HG03175 (cell line): ENCODE data around the gene PPP2R5B.
A peak's percentile ranks its signal among the peaks of the same experiment; 100 is the strongest.

Source experiments
- ATAC-seq: cut with Tn5 transposase; IDR thresholded peaks from one replicate; pipeline ENCODE4 v1.9.1; 2021; ENCODE audit warnings: mild to moderate bottlenecking, moderate library complexity; ENCODE audit not compliant: unreplicated experiment

Gene PPP2R5B

DNA sequence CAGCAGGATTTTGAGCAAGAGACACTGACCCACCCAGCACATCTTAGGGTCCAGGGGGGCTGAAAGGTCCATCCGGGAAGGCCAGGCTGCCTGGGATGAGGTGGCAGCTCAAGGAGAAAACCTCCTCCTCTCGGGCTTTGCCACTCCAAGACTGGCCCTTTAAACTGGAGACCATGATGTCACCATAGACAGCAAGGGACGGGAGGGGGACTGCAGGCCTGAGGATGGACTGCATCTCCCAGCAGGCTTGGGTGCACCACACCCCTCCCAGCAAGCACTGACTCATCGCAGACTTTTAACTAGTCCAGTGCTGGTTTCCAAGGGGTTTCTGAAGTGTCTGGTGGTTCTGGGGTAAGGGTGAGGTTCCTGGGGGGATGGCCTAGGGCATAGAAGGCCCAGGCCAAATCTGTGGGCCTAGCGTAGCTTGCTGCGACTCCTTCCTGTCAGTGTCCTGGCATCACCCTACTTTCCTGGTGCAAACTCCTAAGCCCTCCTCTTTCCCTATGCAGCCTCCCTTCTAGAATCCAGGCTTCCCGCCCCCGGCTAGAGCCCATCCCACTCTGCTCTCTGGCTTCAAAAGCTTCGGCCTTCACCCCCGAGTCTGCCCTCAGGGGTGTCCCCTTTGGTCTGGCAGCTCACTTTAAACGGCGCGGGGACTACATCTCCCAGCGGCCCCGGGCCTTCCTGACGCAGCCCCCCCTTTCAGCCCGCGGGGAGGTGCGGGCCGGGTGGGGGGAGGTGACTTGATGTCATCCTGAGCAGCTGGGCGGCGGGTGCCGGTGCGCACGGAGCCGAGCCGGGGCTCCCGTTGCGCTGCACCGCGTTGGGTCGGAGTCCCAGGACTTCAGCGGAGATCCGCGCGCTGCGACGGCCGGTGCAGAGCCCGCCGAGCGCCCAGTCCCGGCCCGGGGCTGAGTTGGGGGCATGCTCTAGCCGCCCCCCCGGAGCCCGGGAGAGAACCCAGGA lies at the start of gene PPP2R5B:
TSS of gene PPP2R5B (plus strand) at position 746 of the 966 bp plus-strand sequence. CDS start 1,046 bp downstream, outside the sequence.
- peak; percentile 86 for ATAC-seq

DNA sequence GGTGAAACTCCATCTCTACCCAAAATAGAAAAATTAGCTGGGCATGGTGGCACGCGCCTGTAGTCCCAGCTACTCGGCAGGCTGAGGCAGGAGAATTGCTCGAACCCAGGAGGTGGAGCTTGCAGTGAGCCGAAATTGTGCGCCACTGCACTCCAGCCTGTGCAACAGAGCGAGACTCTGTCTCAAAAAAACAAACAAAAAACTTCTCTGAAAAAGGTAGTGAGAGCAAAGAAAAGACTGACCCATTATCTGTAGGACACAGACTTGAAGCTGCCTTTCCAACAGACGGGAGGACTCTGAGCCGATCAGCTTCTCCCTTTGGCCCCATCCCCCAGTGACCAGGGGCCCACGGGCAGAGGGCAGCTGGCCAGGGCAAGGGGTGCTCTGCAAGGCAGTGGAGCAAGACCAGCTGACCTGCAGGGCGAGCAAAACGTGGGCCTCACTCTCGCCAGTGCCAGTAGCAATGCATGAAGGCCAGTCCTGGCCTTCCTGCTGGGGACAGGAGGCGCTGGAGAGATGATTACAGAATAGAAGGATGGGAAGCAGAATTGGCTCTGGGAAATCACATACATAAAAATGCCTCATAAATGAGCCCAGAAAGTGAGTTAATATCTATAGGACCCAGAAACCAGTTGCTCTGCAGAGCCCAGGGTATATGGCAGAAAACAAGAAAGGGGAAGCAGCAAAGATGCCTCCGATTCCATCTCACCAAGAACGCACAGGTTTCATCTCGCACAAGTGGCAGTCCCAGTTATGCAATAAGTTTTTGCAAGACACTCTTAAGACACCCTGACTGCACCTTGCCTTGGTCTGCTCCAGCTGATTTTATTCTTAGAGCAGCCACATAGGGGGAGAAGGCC lies 48.9 kb upstream of the PPP2R5B start:
- no peak for ATAC-seq

DNA sequence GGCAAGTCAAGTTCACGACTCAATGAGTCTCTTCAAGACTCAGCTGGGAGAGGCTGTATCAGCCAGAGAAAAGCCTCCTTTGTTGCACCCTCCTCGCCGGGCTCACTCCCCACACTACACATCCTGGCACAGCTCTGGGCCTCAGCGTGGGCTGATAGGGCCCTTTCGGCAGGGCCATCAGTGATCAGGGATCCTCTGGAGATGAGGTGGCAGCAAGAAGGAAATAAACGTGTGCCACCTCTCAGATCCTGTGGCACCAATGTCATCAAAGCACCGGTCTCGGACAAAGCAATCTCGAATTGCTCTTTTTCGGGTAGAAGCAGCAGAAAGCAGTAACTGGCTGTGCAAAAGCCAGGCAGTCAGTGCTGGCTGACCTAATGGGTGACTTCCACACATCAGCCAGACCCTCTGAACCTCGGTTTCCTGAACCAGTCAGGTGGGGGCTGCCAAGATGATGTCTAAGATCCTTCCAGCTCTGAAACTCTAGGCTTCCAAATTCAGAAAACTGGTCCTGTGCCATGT lies 48.2 kb upstream of the PPP2R5B start:
- no peak for ATAC-seq

DNA sequence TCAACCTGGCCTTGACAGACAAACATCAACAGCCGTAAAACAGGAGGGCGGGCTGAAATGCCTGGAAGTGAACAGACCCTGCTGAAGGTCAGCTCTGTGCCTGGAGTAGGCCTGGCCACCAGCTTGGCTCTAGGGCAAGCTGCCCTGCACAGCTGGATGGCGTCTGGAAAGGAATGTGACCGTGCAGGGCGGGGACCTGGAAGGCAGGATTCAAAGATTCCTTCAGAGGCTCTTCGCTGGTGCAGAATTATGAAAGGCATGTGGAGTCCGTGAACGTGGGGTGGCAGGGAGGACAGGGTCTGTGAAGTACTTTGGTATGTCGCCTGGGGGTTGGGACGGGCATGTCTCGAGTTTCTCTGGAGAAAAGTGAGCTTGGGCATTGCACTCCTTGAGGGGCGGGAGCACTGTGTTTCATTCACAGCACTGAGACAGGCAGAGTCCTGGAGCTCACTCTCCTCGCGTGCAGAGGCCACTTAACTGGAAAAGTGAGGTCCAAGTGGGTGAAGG lies 47.6 kb upstream of the PPP2R5B start:
- no peak for ATAC-seq

DNA sequence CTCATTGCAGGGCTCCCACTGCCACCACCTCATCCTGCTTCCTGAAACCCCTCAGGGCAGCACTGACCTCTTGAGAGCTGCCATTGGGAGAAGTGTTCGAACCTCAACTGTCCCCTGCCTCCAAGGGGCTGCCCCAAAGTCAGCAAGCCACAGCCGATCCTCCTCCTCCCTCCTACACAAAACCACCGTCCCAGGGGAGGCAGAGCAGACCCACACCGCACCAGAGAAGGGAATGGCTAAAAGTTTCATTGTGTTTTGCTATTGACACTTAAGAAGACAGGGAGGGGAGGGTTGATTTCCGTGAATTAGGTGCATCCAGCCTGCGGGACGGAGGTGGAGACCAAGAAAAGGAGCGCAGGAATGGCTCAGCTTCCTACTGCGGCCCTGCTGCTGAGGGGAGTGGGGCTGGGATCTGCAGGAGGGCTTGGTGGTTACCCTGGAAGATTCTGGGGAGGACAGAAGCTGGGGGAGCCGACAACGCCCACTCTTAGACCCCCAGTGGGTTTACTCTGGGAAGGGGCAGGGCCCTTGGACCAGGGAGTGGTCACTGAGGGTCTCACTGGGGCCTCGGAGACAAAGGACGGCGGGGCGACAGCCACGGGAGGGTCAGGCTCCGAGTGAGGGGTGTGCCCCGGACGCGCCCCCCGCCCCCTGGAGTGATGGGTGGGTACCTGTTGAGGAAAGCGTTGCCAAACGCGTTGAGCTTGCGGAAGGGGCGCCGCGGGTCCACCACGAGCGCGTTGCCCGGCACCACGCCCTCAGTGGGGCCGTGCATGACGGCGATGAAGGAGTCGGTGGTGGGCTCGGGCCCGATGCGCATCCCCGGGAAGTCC lies 46.9 kb upstream of the PPP2R5B start:
- no peak for ATAC-seq

DNA sequence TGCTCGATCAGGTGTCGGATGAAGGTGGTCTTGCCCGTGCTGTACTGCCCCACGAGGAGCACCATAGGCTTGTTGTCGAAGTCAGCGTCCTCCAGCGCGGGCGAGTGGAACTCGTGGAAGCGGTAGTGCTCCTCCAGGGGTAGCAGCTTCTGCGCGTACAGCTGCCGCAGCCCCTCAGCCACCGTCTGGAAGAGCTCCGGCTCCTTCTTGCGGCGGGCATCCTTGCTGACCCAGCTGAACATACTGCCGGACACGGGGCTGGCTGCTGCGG lies 46.3 kb upstream of the PPP2R5B start:
- ATAC-seq, result no peak

DNA sequence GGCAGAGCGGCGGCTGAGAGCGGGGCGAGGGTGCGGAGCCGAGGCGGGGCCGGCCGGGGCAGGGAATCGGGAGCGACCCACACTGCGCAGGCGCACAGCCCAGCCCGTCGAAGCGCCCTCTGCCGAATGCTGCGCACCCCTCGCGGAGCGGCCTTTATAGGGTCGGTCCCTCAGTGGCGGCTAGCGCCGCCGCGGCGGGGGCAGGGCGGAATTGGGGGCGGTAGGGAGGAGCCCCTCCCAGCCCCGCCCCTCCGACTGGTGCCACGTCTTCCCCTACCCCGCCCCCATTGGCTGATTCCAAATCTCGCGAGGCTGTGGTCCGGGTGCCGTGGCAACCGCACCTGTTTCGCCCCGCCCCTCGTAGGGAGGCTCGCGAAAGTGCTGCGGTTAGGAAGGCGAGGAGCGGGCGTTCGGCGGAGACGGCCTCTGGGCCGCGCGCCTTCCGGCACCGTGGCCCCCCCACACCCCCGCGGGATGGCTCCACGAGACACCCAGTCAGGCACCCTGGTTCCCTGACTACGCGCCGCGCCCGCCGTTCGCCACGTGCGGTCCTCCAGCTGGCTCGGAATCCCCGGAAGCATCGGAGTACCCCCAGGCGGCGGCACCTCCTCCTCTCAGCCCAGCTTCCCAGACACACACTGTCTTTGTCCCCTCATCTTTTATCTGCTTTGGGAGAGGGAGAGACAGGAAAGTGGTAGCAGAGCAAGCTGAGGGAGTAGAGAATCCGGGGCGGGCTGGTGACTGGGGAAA lies 45.8 kb upstream of the PPP2R5B start, which contains the start of gene EHD1:
TSS of gene EHD1 (minus strand) at position 128 of the 750 bp plus-strand sequence. CDS start 157 bp downstream, outside the sequence.
- ATAC-seq, result peak; percentile 66

DNA sequence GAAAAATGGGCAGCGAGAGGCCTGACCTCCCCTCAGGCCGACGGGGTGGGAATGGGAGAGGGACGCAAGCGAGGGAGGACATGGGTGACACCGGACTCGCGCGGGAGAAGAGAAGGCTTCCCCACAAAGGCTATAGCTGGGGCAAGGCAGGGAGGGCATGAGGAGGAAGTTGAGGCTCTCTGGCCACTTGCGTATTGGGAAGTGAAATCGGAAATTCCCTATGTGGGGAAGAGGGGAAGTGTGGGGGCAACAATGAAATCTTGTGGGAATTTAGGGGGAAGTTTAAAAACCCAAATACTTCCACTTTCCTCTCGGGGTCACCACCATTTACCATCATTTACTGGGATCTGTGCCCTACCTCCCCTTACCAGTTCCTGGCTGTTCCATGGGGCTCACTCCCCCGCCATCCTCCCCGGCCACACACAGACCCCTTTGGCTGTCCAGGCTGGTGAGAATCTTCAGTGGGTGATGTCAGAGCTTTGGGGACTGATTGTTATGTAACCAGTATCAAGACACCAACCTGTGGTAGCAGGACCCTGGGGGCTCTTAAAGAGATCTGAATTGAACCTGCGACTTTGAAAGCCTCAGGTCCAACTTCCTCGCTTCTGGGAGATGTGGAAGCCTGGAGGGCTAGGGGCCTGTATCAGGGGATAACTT lies 45.1 kb upstream of the PPP2R5B start:
- ATAC-seq, result no peak

DNA sequence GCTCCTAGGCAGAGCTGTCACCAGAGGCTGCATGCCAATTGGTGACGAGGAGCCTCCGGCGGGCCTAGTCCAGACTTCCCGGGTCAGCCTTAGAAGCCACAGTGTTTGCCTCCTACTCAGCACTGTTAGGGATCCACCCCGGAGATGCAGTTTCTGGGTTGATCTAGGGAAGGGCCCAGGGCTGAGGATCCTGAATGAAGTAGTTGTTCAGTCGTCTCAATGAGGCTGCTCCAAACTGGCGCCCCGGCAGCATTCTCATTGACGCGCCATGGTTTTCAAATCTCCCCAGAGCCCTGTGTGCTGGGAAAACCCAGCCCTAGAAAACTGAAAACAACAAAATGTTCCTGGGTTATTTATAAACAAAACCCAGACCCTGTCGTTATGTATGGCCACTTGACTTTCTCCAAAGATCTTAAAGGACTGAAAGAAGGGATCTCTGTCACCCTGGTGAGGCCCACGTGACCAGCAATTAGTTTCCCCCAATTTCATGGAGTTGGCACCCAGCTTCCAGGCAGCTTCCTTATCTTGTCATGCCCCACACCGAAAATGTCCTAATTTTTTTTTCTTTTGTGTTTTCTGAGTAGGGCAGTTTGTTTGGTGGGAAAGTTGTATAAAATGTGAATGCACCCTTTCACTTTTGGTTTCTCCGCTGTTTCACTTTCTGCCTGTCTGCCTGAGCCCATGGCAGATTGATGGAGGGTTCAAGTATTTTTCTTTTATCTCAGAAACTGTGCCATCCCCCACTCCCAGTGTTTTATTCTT lies 44.1 kb upstream of the PPP2R5B start:
- ATAC-seq, result no peak

DNA sequence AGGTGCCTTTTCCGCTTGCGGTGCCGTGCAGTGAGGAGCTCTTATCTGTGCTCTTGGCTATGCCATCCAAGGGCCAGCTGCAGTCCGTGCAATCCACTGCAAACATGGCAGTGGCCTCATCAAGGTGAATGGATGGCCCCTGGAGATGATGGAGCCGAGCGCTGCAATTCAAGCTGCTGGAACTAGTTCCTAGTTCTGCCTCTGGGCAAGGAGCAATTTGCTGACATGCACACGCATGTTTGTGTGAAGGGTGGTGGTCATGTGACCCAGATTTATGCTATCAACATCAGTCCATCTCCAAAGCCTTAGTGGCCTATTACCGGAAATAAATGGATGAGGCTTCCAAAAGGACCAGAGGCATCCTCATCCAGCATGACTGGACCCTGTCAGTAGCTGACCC lies 43.0 kb upstream of the PPP2R5B start:
- no peak for ATAC-seq

DNA sequence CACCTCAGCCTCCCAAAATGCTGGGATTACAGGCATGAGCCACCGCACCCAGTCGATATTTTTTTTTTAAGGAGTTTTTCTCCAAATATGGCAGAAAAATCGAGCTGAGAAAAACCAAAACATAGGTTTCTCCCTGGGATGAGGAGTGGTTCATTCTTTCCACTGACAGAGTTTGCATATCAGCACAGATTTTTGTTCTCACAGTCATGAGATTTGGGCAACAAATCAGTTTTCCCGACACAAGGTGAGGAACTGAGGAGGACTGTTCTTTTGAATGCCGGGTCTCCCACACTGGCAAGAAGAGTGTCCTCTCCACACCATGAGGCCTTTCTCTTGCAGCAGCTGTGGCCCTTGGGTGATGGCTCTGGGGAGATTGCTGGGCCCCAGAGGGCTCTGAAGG lies 42.2 kb upstream of the PPP2R5B start:
- no peak for ATAC-seq

DNA sequence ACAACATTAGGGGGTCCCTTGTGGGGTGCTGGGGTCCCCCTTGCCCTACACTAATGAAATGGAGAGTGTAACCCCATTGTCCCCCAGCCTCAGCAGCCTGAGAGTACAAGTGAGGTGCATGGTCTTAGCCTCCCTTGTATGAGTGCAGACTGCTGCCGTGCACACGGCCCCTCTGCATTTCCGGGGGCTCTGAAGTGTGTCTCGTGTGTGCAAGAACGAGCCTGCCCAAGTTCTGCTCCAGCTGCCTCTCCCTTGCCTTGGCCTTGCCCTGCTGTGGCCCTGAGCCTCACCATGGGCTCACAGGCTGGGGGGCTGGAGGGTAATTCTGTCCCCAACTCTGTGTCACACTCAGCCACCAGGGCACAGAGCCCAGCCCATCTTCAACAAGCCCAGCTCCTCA lies 40.9 kb upstream of the PPP2R5B start:
- no peak for ATAC-seq

DNA sequence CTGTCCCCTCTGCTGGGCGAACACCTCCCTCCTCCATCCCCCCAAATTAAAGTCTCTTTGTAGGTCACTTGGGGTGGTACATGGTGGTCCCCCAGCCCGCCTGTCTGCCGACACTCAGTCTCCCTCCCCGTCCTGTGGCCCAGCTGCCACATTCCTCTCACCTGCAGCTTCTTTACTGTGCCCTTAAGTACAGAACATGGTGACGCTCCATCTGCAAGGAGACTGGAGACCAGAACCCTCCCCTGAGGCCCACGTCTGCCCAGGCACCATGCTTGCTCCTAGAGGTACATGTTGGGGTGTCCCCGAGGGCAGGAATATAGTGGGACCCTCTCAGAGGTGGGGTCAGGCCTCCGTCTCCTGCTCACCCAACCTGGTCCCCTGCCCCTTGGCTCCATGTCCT lies 40.5 kb upstream of the PPP2R5B start:
- no peak for ATAC-seq

DNA sequence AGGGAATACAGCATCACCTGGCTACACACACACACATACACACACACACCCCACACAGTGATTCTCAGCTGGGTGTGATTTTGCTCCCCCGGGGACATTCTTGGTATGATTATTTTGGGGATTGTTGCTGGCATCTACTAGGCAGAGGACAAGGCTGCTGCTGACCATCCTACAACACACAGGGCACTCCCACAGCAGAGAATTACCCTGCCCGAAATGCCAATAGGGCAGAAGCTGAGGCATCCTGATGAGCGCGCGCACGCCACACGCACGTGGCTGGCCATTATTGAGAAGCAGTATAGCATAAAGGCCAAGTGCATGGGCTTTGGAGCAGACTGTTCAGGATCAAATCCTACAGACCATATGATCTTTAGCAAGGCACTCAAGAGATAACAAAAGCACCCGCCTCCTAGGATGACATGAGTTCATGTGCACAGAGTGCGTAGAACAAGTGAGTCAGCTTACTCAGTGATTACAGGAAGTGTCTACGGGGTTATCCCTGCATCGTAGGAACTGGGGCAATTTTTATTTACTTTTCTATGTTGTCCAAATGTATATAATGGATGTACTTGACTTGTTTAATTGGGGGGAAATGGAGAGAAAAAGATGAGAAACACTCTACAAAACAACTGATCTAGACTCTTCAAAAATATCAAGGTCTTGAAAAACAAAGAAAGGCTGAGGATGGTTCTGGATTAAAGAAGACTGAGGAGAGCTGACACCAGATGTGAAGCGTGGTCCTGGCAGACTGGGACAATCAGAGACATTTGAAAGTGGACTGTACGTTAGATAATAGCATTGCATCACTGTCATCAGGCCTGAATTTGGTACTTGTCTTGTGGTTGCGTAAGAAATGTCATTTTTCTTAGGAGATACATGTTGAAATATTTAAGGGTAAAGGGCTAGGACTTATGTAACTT lies 38.9 kb upstream of the PPP2R5B start:
- no peak for ATAC-seq

DNA sequence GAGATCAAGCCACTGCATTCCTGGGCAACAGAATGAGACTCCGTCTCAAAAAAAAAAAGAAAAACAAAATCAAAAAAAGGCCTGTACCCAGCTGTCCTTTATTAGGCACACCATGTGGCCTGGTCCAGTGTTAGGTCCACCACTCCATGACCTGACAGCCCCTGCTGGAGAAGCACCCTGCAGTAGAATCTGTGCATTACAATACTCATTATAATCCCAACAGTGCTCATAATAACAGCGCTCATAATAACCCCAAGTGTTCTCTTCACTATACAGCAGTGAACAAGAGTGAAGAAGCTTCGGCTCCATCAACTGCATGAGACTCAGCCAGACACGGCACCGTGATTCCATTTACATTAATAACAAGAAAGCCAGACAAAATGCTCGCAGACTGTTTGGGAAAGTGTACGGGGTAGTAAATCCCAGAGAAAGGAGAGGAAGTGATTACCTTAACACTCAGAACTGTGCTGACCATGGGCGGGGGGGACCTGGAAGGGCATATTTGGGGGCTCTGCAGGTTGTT lies 37.2 kb upstream of the PPP2R5B start:
- ATAC-seq, result no peak

DNA sequence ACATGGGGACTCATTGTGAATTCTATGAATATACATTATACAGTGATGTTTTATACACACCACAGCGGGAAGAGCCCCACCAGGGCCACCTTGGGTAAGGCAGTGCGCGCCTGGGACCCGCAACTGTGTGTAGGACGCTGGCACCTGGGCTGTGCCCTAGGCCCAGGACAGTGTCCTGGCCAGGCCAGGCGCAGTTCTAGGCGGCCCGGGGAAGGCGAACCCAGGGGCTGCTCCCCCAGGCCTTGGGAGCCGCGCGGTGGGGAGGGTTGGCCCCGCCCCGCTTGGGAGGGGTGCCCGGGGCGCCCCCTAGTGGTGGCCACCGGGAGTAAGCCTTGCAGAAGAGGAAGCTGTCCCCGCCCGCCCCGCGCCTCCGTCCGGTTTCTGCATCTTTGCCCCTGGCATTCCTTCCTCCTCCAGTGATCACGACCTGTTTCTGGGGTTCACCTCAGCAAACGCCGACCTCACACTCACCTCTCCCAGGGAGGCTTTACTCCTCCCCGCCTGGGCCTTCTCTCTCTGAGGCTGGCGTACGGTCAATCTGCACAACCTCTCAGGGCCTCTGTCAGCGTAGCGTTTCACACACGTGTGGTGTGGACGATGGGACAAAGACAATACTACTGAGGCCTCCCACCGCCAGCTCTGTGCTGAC lies 36.6 kb upstream of the PPP2R5B start:
- peak; percentile 75 for ATAC-seq

DNA sequence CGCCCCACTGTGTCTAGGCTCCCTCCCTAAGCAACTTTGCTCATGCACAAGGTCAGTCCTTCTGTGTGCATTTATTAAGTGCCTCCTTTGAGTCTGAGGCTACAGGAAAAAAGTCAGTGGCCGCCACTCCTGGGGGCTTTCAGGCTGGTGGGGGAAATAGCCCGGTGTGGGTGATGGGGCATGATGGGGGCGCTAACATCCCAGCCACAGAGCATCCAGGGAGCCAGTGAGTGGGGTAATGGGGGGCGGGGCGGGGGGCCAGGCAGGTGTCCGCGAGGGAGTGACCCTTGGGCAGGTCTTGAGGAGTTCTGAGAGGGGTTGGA lies 36.1 kb upstream of the PPP2R5B start:
- ATAC-seq, result no peak
